GM19023 (cell line): Measurements from ENCODE around the gene TRIM62.
A peak's percentile ranks its signal among the peaks of the same experiment; 100 is the strongest.
"Not testable (repeated sequence)": the region's sequence is repeated elsewhere in the genome, so short reads cannot be mapped to it uniquely, and the experiment has no call there.

ENCODE experiments used
- ATAC-seq: cut with Tn5 transposase; IDR thresholded peaks from one replicate; pipeline ENCODE4 v1.9.1; 2021; ENCODE audit warnings: mild to moderate bottlenecking, moderate library complexity; ENCODE audit not compliant: unreplicated experiment

TRIM62 gene

GRCh38 chr1:33140153-33141149, 41.4 kb downstream of the TRIM62 start:
- ATAC-seq, result no peak

- ATAC-seq, result no peak
Measured at GRCh38 chr1:33137800-33138199, 44.0 kb downstream of the TRIM62 start.

- ATAC-seq, result not testable (repeated sequence)
Measured at GRCh38 chr1:33136041-33136440, 45.8 kb downstream of the TRIM62 start.

GRCh38 chr1:33133478-33134105, 48.3 kb downstream of the TRIM62 start:
- no peak for ATAC-seq

GRCh38 chr1:33132549-33132948, 49.3 kb downstream of the TRIM62 start:
- ATAC-seq, result no peak

- ATAC-seq, result no peak
Measured at GRCh38 chr1:33131191-33131590, 50.7 kb downstream of the TRIM62 start.

GRCh38 chr1:33130297-33130696, 51.5 kb downstream of the TRIM62 start:
- no peak for ATAC-seq

- ATAC-seq, result no peak
Measured at GRCh38 chr1:33128781-33129180, 53.1 kb downstream of the TRIM62 start.

- peak; percentile 95 for ATAC-seq
Measured at GRCh38 chr1:33127001-33127823, 54.6 kb downstream of the TRIM62 start.

- ATAC-seq, result no peak
Measured at GRCh38 chr1:33126411-33127000, 55.3 kb downstream of the TRIM62 start.

GRCh38 chr1:33124647-33125046, 57.2 kb downstream of the TRIM62 start:
- not testable (repeated sequence) for ATAC-seq

GRCh38 chr1:33123266-33123665, 58.6 kb downstream of the TRIM62 start:
- no peak for ATAC-seq

GRCh38 chr1:33122483-33123178, 59.2 kb downstream of the TRIM62 start:
- ATAC-seq, result no peak

- ATAC-seq, result no peak
Measured at GRCh38 chr1:33121728-33122127, 60.1 kb downstream of the TRIM62 start.

- ATAC-seq, result no peak
Measured at GRCh38 chr1:33120436-33121231, 61.2 kb downstream of the TRIM62 start.

GRCh38 chr1:33119532-33120217, 62.2 kb downstream of the TRIM62 start:
- no peak for ATAC-seq

GRCh38 chr1:33119050-33119449, 62.8 kb downstream of the TRIM62 start:
- ATAC-seq, result no peak

GRCh38 chr1:33118274-33118673, 63.6 kb downstream of the TRIM62 start:
- ATAC-seq, result no peak
